ENCODE measurements around the gene MED6.

MED6 gene

GRCh38 chr14:70585231-70585630 is 15.2 kb downstream of the MED6 start:
- Histone ChIP-seq H3K4me3 (ENCODE audit: low read length, poor library complexity, severe bottlenecking) (no peak overlapping the region), H3F3A (ENCODE audit: low read depth) (no peaks in the 10 kb centered on the region), H3K27me3 (ENCODE audit: insufficient read depth, low read length, poor library complexity, severe bottlenecking) (no peaks in the 10 kb centered on the region), H4K20me1 (ENCODE audit: insufficient read depth, low read length, poor library complexity, severe bottlenecking) (no peaks in the 10 kb centered on the region), H3K36me3 (ENCODE audit: insufficient read depth, low read length) (peaks cover 74% of the 10 kb centered on the region; the same call in 1 of the 2 replicates), H3K4me1 (ENCODE audit: insufficient read depth, low read length, poor library complexity, severe bottlenecking) (no peaks in the 10 kb centered on the region), H2AFZ (ENCODE audit: low read length) (no peak overlapping the region), H3K9me3 (ENCODE audit: insufficient read depth, low read depth, low read length) (no peaks in the 10 kb centered on the region), H3K9me2 (replicated peaks; ENCODE audit: low read depth, low read length) (no peaks in the 10 kb centered on the region), H3K79me2 (ENCODE audit: insufficient read depth, low read length) (peaks cover 3% of the 10 kb centered on the region; the same call in 1 of the 2 replicates), H3K9ac (ENCODE audit: low read depth, low read length, poor library complexity, severe bottlenecking) (no peak overlapping the region), H3K4me2 (ENCODE audit: low read depth, low read length, poor library complexity, severe bottlenecking) (no peak overlapping the region)
- TF ChIP-seq CTCF (conservative IDR thresholded peaks at IDR 0.05; ENCODE audit: low read length), result peak; percentile 49
- no peak for TF ChIP-seq EZH2phosphoT487 (IDR thresholded peaks at IDR 0.05; ENCODE audit: borderline replicate concordance)

GRCh38 chr14:70576891-70577290 is 23.6 kb downstream of the MED6 start:
- no peaks in the 10 kb centered on the region for H4K20me1 ChIP-seq (ENCODE audit: insufficient read depth, low read length, poor library complexity, severe bottlenecking)
- H2AFZ ChIP-seq (ENCODE audit: low read length), result no peak overlapping the region
- no peaks in the 10 kb centered on the region for H3K9me2 ChIP-seq (replicated peaks; ENCODE audit: low read depth, low read length)
- H3K9ac ChIP-seq (ENCODE audit: low read depth, low read length, poor library complexity, severe bottlenecking), result no peak overlapping the region
- H3K4me3 ChIP-seq (ENCODE audit: low read length, poor library complexity, severe bottlenecking), result no peak overlapping the region
- no peaks in the 10 kb centered on the region; the same call in 1 of the 2 replicates for H3K9me3 ChIP-seq (ENCODE audit: insufficient read depth, low read depth, low read length)
- TF ChIP-seq EZH2phosphoT487 (IDR thresholded peaks at IDR 0.05; ENCODE audit: borderline replicate concordance), result no peak
- no peak for TF ChIP-seq CTCF (conservative IDR thresholded peaks at IDR 0.05; ENCODE audit: low read length)
- no peaks in the 10 kb centered on the region for H3F3A ChIP-seq (ENCODE audit: low read depth)
- no peaks in the 10 kb centered on the region for H3K79me2 ChIP-seq (ENCODE audit: insufficient read depth, low read length)
- no peaks in the 10 kb centered on the region for H3K4me1 ChIP-seq (ENCODE audit: insufficient read depth, low read length, poor library complexity, severe bottlenecking)
- H3K36me3 ChIP-seq (ENCODE audit: insufficient read depth, low read length), result peaks cover 17% of the 10 kb centered on the region; the same call in 1 of the 2 replicates
- H3K4me2 ChIP-seq (ENCODE audit: low read depth, low read length, poor library complexity, severe bottlenecking), result no peak overlapping the region
- no peaks in the 10 kb centered on the region for H3K27me3 ChIP-seq (ENCODE audit: insufficient read depth, low read length, poor library complexity, severe bottlenecking)

- TF ChIP-seq CTCF (conservative IDR thresholded peaks at IDR 0.05; ENCODE audit: low read length), result no peak
- no peak for TF ChIP-seq EZH2phosphoT487 (IDR thresholded peaks at IDR 0.05; ENCODE audit: borderline replicate concordance)
- Histone ChIP-seq H3K9me2 (replicated peaks; ENCODE audit: low read depth, low read length) (no peaks in the 10 kb centered on the region), H3K4me1 (ENCODE audit: insufficient read depth, low read length, poor library complexity, severe bottlenecking) (no peaks in the 10 kb centered on the region), H3K79me2 (ENCODE audit: insufficient read depth, low read length) (no peaks in the 10 kb centered on the region), H4K20me1 (ENCODE audit: insufficient read depth, low read length, poor library complexity, severe bottlenecking) (no peaks in the 10 kb centered on the region), H3K27me3 (ENCODE audit: insufficient read depth, low read length, poor library complexity, severe bottlenecking) (no peaks in the 10 kb centered on the region), H3K9ac (ENCODE audit: low read depth, low read length, poor library complexity, severe bottlenecking) (no peak overlapping the region), H3F3A (ENCODE audit: low read depth) (no peaks in the 10 kb centered on the region), H3K4me3 (ENCODE audit: low read length, poor library complexity, severe bottlenecking) (no peak overlapping the region), H2AFZ (ENCODE audit: low read length) (no peak overlapping the region), H3K36me3 (ENCODE audit: insufficient read depth, low read length) (no peaks in the 10 kb centered on the region), H3K4me2 (ENCODE audit: low read depth, low read length, poor library complexity, severe bottlenecking) (no peak overlapping the region), H3K9me3 (ENCODE audit: insufficient read depth, low read depth, low read length) (no peaks in the 10 kb centered on the region; the same call in 1 of the 2 replicates)
Measured at GRCh38 chr14:70573050-70573449, 27.4 kb downstream of the MED6 start.
